NCI-H774 (cell line): ENCODE data around the gene SEPTIN6.

ENCODE experiments used
- DNase-seq: peaks from one replicate; lab custom pipeline; 2025; lab: John Stamatoyannopoulos, UW

SEPTIN6 gene

DNA sequence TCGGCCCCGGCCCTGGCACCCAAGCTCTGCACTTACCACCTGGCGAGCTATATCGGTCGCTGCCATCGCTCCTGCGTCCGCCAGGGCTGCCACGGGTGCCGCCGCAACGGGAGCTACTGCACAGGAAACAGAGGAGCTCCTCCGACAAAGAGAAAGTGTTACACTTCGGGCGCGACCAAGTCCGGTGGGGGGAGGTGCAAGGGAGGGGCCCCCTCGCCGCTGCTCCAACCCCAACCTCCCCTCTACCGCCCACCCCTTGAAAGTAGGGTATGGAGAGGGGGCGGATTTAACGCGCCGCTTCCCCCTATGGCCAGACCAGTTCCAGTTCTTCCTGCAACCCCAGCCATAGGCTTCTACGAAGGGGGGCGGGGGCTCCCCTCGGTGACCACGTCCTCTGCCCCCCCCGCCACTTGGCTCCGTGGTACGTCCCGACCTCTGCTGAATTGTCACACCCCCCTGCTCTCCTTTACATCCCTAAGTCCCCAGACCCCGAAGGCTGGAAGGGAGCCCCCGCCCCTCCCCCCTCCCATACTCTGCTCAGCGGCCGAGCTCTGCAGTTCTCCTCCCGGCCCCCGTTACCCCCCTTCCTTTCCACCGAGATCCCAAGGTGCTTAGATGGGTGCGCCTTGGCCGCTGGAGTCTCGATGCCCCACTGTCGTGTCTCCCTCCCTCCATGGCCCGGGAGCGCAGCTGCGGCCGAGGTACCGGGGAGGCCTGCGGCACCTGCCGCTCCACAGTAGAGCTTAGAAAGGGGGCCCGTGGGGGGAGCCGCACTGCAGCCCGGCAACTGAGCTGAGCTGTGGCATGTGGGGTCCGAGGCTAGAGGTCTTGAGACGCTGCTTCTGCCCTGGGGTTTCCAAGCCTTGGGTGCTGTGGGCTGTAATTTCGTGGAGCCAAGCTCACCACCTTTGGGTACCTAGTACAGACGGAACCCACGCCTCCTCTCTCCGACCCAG lies at the start of gene SEPTIN6:
SEPTIN6 (minus strand) TSS at position 129 of the 956 bp plus-strand sequence; CDS start at position 66, 63 bp downstream.
- peak; percentile 34 for DNase-seq

- no peak for DNase-seq
These were observed 45.8 kb upstream of the SEPTIN6 start for GRCh38 chrX:119738742-119739141.

GRCh38 chrX:119736206-119736764 lies 43.3 kb upstream of the SEPTIN6 start:
- no peak for DNase-seq

DNA sequence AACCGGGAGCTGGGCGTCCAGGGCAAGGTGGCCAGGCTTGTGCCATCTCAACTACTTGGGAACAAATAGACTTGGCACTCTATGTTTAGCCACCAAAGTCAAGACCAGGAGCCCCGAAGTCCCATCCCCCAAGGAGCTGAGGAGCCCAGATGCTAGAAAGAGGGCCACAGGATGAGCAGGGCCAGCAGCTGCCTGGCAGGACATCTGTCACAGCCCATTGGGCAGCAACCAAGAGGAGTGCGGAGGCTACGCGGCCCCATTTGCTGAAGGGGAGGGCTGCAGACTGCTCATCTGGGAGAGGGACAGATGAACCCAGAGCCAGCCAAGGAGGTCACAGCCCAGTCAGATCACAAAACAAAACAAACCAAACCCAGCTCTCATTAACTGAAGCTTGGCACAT lies 42.5 kb upstream of the SEPTIN6 start:
- DNase-seq = no peak

GRCh38 chrX:119734897-119735339 lies 42.0 kb upstream of the SEPTIN6 start:
- peak; percentile 22 for DNase-seq

DNA sequence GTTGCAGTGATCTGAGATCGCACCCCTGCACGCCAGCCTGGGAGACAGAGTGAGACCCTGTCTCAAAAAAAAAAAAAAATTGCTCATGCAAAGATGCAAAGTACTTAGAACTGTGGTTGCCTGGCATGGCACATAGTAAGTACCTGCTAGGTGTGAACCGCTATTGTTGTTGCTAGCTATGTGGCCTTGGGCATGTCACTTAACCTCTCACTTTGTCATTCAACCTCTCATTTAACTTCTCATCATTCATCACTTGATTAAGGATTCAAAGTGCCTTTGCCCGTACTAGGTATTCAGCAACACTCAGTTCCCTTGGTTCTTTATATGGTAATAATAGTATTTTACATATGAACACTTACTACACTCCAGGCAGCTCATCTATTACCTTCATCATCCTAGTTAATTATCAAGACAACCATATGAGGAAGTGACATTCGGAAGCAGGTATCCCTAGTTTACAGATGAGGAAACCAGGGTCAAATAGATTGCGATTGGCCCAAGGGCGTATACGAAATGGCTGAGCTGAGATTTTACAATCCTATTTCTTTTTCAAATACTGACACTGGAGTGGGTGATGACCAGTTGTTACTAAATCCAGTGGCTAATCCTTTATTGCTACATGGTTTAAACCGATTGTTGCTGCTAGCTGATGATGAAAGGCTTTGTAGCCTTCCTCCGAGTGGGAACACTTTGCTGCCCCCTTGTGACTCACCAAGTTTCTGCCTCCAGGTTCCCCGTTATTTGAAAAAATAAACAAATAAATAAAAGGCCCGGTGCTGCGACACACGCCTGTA lies 36.6 kb upstream of the SEPTIN6 start:
- DNase-seq = peak; percentile 14

DNA sequence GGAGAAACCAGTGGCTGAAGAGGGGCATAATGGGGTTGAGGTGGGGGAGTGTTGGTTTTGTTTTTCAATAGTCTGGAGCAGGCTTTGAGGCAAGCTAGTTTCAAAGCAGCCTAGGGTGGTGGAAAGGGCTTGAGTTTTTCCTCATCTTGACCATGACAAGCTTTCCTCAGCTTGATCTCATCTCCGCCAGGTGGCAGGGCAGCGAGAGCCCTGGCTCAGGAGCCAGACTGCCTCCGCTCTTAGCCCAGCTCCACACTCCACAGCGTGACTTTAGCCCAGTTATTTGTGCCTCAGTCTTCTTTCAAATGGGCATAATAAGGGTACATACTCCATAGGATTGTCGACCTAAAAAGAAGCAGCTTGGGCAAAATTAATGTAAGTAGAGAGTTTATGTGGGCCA lies 35.5 kb upstream of the SEPTIN6 start:
- DNase-seq = no peak

- DNase-seq = no peak
These were observed 34.1 kb upstream of the SEPTIN6 start for GRCh38 chrX:119726900-119727555.

DNA sequence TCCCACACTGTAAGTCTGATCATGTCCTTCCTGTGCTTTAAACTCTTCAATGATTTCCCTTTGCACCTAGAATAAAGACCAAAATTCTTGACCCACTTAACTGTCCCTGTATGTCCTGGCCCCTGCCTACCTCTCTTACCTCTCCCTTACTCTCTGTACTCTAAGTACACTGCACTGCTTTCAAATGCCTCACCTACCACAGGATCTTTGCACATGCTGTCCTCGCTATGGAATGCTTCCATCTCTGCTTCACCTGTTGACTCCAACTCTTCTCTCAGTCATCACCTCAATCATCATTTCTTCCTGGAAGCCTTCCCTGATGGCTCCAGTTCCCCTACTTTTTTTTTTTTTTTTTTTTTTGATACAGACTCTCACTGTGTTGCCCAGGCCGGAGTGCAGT lies 29.0 kb upstream of the SEPTIN6 start:
- no peak for DNase-seq

DNA sequence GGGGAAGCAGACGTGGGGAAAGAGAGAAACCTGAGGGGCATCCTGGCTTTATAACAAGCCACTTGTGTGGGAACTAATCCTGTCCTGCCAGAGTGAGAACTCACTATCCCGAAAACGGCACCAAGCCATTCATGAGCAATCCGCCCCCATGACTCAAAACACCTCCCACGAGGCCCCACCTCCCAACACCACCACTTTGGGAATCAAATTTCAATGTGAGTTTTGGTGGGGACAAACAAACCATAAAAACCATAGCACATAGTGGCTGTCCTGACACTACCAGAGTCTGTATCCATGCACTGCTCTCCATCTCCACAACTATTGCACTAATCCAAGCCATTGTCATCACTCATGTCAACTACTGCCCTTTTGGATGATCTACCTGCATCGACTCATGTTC lies 28.5 kb upstream of the SEPTIN6 start:
- DNase-seq = no peak

GRCh38 chrX:119709630-119710029 lies 16.7 kb upstream of the SEPTIN6 start:
- no peak for DNase-seq

- DNase-seq = no peak
These were observed 16.0 kb upstream of the SEPTIN6 start for GRCh38 chrX:119708936-119709335.

DNA sequence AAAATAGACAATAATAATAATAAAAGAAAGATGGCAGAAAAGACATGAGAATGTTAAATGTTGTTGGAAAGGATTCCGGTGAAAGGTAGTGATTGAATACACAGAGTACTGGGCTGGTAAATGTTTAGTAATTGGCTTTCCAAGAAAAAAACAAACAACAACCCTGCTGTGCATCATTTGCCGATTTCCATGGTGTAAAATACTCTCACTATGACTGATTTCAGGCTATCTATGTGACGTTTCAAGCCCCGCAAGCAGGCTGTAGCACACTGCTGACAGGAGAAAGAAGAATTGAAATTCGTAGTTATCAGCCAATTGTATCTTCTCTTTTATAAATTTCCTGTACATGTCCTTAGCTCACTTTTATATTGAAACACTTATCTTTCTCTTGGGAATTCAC lies 13.6 kb upstream of the SEPTIN6 start:
- no peak for DNase-seq

DNA sequence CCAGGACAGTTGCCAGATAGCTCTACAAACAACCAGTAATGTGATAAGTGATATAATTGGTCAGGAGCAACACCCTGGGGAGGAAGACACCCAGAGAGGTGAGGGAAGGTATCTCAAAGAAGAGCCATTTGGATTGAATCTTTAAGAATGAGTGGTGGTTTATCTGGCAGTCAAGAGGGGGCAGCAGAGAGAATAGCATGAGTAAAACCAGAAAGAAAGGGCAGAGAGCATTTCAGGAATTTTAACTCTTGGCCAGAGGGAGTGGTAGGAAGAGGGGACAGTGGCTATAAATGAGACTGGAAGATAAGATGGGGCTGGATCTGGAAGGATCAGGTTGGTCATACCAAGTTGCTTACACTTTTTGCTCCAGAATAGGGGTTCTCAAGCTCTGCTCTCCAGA lies 5.9 kb upstream of the SEPTIN6 start:
- no peak for DNase-seq

- DNase-seq = no peak
These were observed 3.4 kb upstream of the SEPTIN6 start for GRCh38 chrX:119696251-119696890.

DNA sequence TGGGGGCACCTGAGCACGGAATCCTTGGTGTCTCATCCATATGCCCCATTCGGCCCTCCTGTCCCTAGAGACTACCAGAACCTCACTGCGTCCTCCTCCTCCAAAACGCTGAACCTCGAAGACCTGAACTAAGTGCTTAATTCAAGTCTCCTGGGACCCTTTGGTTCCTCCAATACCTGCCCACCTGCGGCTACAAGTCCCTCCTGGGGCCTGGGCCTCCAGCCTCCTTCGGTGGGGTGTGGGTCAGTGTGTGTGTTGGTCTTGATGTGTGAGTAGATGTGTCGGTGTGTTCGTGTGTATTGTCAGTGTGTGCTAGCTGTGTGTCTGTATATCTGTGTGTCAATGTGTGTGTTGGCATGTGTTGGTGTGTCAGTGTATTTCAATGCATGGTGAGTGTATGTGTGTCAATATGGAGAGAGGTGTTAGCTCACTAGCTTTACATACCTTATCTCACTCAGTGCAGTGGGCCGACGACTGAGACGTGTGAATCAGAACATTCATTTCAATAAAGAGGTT lies 2.6 kb upstream of the SEPTIN6 start:
- no peak for DNase-seq

- no peak for DNase-seq
These were observed 1.9 kb upstream of the SEPTIN6 start for GRCh38 chrX:119694601-119695534.

GRCh38 chrX:119693996-119694451 lies 1.1 kb upstream of the SEPTIN6 start:
- DNase-seq = no peak

- no peak for DNase-seq
These were observed 553 bp downstream of the SEPTIN6 start for GRCh38 chrX:119692191-119693039.
